GM12865 (cell line): ENCODE results near the gene DTNBP1.
"Not testable (repeated sequence)": the region's sequence is repeated elsewhere in the genome, so short reads cannot be mapped to it uniquely, and the experiment has no call there.

ENCODE experiments used
- DNase-seq: peaks from one replicate; pipeline ENCODE4 v3.0.0; 2010; ENCODE audit warnings: low read depth
- H3K4me3 ChIP-seq: 2 replicates; pipeline ENCODE4 v1.5.1; 2011; ENCODE audit warnings: mild to moderate bottlenecking, low read depth, low read length, control low read depth
- TF ChIP-seq, protein P1 (sequence below): IDR thresholded peaks from 2 replicates; pipeline ENCODE4 v1.5.1; 2011; ENCODE audit warnings: low read length, control low read depth, low read depth, inconsistent platforms; ENCODE audit not compliant: insufficient read depth; ENCODE audit errors: missing control alignments

DTNBP1 gene

DNA sequence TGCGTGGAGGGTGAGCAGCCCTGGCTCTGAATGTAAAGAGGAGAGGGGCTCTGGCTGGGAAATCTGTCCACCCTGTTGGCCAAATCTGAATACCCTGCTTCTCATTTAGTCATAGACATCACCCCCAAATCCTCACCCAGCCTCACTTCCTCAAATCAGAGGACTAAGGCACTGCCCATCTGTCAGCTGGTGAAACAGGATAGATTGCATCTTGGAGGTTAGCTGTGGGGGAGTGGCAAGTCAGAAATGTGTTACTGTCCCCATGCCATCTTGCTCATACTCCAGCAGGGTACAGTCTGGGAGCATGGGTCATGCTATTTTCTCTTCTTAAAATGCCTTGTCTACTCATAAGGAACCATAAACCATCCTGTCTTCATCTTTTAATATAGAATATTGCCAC is 9.5 kb upstream of the DTNBP1 start:
- TF ChIP-seq, protein P1, sequence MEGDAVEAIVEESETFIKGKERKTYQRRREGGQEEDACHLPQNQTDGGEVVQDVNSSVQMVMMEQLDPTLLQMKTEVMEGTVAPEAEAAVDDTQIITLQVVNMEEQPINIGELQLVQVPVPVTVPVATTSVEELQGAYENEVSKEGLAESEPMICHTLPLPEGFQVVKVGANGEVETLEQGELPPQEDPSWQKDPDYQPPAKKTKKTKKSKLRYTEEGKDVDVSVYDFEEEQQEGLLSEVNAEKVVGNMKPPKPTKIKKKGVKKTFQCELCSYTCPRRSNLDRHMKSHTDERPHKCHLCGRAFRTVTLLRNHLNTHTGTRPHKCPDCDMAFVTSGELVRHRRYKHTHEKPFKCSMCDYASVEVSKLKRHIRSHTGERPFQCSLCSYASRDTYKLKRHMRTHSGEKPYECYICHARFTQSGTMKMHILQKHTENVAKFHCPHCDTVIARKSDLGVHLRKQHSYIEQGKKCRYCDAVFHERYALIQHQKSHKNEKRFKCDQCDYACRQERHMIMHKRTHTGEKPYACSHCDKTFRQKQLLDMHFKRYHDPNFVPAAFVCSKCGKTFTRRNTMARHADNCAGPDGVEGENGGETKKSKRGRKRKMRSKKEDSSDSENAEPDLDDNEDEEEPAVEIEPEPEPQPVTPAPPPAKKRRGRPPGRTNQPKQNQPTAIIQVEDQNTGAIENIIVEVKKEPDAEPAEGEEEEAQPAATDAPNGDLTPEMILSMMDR = no peak

GRCh38 chr6:15668918-15669317 is 6.1 kb upstream of the DTNBP1 start:
- H3K4me3 ChIP-seq = no peak overlapping the region
- TF ChIP-seq, protein P1 = no peak
- no peak for DNase-seq

More for the DNA sequence above, 9.5 kb upstream of the DTNBP1 start:
- no peak overlapping the region for H3K4me3 ChIP-seq
- DNase-seq = no peak

DNA sequence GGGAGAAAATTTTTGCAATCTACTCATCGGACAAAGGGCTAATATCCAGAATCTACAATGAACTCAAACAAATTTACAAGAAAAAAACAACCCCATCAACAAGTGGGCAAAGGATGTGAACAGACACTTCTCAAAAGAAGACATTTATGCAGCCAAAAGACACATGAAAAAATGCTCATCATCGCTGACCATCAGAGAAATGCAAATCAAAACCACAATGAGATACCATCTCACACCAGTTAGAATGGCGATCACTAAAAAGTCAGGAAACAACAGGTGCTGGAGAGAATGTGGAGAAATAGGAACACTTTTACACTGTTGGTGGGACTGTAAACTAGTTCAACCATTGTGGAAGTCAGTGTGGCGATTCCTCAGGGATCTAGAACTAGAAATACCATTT is 4.1 kb upstream of the DTNBP1 start:
- H3K4me3 ChIP-seq, DNase-seq: not testable (repeated sequence)

GRCh38 chr6:15665237-15665636 is 2.4 kb upstream of the DTNBP1 start:
- TF ChIP-seq, protein P1 = no peak
- DNase-seq = no peak
- H3K4me3 ChIP-seq = no peak overlapping the region

- TF ChIP-seq, protein P1 = no peak
- no peak for DNase-seq
- peak overlapping the region; percentile 73 for H3K4me3 ChIP-seq
Measured at GRCh38 chr6:15663130-15663871, 473 bp upstream of the DTNBP1 start.

DNA sequence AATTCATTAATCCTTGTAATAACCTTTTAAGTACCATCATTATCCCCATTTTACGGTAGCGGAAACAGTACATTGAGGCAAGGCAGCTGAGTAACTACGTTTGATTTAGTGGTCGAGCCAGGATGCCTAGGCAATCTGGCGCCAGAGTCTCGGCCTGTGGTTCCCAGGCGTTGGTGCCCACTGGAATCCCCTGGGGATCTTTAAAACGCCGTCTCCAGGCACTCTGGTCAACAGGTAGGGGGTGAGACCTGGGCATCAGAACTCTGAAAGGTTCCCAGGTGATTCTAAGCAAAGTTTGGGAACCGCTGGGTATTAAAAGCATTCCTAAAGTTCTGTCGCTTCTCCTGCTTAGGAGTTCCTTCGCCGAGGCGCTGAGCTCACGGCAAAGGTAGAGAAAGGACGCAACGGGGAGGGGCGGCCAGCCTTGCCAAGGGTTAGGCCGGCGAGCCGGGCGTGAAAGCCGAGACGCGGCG is 939 bp downstream of the DTNBP1 start:
- no peak for DNase-seq
- TF ChIP-seq, protein P1 = no peak

DNA sequence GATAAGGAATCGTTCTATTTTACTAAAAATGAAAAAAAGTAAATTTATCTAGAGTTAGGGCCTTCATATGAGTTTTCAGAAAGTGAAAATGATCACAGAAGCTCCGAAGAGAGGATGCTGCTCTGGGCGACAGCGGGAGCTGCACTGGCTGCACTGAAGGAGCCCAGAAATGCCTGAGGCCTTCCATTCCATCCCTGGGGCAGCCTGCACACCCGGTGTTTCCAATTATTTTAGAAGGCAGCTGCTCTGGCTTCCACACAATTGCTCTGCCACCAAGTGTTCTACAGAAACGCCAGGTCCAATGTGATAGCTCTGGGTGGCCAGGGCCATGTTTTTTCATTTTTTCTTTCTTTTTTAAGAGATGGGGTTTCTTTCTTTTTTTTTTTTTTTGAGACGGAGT is 3.6 kb downstream of the DTNBP1 start:
- no peak overlapping the region for H3K4me3 ChIP-seq
- DNase-seq = no peak
- TF ChIP-seq, protein P1 = no peak

More for the DNA sequence above, 939 bp downstream of the DTNBP1 start:
- peak overlapping the region; percentile 73 for H3K4me3 ChIP-seq
